GM18508 (cell line): ENCODE results near the gene CYLD.

Experiments
- ATAC-seq: cut with Tn5 transposase; IDR thresholded peaks from one replicate; pipeline ENCODE4 v1.9.1; 2021; ENCODE audit warnings: moderate number of reproducible peaks; ENCODE audit not compliant: insufficient read depth, unreplicated experiment

CYLD gene

DNA sequence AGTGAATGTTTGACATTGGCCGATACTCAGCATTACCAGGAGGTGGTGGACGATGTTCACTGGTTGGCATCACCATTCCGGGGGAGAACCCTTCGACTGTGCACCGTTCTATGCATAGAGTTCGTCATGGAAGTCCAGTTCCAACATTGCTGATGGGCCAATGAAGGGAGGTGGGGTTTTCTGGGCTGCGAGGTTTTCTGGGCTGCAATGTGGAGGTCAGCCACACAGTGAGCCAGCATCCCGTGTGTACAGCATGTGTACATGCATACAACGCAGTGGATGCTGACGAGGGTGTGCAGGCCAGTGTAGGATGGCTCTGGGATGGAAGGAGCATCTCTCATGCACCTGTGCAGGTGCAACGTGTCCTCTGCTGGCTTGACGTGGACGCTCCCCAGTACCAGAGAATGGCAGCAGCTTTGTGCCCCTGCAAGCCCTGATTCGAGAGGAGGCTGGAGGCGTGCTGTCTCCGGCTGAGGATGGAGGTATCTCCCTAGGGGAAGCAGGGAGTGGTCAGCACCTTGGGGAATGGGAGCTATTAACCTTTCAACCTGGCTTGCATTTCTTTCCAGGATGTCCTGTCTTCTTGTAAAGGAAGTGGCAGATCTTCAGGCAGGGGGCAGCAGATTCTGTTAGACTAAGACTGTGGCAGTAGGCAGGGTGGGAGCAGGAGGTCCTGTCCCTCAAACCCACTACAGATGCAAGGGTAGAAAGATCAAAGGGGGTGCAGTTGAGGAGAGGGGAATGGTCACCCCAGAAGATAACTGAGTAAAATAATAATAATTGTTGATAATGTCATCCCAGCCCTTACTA, 98.2 kb downstream of the CYLD start:
- ATAC-seq: no peak

DNA sequence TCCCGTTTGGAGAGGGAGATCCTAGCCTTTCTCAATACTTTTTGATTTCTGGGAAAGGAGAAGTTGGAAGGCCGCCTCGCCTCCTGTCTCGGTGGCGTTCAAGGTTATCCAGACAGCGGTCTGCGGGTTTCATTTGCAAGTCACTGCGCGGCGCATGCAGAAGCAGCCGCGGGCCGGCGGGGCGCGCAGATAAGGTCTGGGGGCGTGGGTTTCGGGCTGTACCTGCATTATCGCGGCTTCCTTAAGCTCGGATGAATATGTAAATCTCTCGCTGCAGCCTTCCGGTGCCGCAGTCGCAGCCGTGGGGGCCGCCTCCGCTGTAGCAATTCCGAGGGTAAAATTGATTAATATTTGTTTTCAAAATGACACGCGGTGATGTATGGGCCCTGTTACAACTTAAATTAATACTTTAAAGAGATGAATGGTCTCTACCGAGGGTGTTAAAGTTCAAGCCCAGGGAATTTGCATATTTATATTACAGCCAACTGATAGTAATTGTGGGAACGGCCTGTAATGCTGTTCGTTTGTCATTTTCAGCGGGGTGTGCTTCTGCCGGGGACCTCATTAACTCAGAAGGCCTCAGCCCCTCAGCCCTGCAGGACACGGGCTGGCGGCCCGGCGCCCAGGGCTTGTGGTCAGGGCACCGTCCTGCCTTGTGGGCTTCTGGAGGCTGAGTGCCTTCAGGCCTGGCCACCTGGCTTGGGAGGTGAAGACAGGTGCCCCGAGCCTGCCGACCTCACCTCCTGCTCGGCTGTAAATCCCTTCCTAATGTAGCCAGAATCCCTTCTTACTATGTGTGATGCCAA, 99.4 kb downstream of the CYLD start:
- ATAC-seq: no peak

DNA sequence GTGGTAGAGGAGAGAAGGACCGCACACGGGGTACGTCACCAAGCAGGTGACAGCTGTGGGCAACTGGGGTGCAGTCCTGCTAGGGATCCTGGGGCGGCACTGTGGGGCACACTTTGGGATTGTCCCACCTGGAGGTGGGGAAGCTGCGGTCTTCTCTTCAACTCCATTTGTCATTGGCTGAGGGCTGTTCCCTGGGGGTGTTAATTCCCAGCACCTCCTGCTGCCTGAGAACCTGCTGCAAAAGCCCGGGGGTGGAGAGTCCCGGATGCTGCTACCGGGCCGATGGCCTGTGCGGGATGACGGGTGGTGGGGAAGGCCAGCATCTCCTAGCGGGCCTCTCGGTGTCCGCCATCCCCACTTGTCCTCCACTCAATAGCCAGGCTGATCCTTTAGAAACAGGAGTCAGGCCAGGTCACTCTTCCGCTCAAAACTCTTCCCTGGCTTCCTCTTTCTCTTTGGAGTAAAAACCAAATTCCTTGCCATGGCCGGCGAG, 100.2 kb downstream of the CYLD start:
- ATAC-seq: no peak

DNA sequence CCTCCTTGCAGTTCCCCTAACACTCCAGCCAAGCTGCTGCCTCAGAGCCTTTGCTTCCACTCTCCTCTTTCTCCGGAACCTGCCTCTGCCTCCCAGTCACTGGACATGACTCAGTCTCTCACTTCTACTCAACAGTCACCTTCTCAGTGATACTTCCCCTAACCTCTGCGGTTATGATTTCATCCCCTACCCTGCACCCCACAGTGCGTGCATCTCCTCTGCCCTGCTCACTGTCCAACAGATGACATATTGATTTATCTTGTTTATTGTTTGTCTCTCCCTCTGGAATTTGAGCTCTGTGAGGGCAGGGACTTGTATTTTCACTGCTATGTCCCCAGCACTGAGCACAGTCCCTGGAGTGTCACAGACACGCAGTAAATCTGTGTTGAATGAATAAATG, 100.7 kb downstream of the CYLD start:
- no peak for ATAC-seq

DNA sequence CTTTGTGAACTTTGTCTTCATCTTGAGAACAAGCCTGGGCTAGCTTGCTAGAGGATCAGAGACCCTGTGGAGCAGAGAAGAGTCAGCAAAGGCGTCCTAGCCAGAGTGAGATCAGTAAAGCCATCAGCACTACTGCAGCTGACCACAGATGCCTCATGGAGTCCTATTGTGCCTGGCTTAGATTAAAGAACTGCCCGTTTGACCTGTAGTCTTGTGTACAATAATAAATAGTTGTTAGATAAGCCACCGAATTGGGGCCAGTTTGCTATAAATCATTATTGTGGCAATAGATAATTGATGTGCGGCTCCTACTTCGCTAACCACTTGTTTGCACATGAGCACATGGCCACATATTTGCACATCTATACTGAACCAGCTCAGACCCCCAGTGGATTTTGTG, 103.0 kb downstream of the CYLD start:
- no peak for ATAC-seq

DNA sequence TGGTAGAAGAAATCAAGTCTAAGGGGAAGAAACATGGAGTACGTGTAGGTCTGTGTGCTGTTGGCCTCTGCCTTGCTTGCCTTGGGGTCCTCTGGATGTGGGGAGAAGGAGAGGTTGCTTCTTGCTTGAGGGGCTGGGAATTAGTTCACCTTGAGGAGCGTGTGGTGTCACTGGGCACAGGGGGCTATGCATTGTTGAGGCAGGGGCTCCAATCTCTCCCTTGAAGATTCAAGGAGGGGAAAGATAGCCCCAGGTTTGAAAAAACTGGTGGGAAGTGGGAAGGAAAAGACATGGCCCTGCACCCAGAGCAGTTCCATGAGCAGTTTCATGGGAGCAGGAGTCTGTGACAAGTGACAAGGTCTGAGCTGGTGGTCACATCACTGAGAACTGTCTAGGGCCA, 103.4 kb downstream of the CYLD start:
- ATAC-seq: no peak

DNA sequence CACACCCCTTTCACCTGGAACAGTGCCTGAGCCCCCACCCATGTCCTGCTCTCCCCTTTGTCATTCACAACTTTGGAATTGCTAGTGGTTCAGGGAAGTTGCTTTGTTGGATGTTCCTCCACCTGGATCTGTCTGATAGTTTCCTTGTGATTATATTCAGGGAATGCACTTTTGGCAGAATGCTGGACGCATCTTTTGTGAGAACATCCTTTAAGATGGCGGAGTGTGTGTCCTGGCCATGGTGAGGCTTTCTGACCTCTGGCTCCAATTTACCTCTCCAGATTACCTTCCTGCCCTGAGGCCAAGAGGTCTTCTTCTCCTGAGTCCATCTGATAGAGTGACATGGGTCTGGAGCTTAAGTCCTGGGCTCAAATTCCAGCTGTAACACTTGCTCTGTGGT, 104.6 kb downstream of the CYLD start:
- no peak for ATAC-seq

DNA sequence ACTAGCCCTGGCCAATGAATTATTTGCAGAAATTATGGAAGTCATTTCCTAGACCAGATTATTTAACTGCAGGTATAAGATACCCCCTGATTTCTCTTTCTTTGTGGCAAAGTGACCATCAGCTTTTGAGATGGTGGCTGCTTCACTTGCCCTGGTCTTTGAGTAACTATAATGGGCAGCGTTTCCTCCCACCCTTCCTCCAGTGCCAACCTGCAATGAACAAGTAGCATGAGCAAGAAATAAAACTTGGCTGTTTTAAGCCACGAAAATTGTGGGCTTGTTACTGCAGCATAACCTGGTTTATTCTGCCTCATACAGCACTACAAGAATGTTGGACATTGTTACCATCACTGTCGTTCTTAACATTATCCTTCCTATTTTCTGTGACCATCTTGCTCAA, 105.3 kb downstream of the CYLD start:
- ATAC-seq: no peak

DNA sequence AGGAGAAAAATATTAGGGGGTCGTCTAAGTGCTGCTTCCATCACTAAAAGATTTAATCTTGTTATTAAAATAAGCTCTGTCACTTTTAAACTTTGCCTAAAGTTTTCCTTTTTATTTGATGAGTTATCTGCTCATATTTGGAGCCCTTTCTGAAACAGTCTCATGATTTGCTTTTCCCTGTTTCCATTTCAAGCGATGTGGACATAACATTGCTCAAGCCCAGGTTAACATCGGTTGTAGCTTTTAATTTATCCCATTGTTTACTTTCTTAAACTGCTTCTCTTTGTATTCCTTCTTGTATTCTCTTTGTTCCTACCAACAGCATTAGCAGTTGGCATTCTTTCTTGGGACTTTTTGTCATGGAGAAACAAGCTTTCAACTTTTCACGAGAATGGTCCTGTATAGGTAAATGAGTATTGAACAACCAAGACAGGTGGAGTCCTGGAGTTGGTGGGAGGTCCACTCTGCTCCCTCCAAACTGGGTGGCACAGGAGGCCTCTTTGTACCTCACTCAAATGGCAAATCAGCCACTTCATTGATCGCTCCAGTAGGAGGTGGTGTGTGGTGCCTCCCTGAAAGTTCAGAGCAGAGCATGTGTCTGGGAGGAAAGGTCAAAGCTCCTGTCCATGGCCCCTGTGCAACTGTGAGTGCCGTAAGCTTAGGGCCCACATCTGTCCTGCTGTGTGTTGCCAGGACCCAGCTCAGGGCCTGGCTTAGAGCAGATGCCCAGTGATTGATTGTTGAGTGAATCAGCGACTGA, 107.0 kb downstream of the CYLD start:
- ATAC-seq: no peak
